ENCODE measurements around the gene SLC5A12.
"Not testable (repeated sequence)": the region's sequence is repeated elsewhere in the genome, so short reads cannot be mapped to it uniquely, and the experiment has no call there.

The SLC5A12 gene

DNA sequence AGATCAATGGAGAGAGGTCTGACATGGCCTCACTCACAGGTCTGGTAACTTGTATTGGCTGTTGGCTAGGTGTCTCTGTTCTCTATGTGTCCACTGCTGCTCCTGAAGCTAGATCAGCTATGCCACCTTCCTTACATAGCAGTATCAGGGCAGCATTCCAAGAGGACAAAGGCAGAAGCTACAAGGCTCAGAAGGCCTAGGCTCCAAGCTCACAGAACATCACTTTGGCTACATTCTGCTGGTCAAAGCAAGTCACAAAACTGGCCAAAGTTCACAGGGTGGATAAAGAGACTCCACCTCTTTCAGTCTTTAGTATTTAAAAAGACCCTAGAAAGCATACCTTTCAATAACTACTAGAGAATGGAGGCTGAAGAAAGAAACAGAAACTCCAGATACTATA is 4.1 kb downstream of the SLC5A12 start:
- DNase-seq: no peak

DNA sequence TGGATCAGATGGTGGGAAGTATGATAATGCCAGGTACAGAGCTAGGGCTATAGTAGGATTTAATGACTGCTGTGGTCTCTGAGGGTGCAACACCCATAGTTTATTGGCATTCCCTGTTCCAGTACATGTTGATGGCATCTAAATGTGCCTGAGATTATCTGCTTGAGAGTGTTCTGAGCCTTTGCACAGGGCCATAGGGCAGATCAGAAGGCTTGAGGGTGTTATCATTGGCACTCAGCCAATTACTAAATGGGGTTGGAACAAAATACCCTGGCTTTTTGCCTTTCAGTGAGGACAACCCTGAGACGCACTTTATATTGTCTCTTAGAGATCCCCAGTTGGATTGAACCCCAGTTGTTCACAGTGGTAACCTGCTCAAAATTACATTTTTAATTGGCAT is 6.7 kb downstream of the SLC5A12 start:
- no peak for DNase-seq

DNA sequence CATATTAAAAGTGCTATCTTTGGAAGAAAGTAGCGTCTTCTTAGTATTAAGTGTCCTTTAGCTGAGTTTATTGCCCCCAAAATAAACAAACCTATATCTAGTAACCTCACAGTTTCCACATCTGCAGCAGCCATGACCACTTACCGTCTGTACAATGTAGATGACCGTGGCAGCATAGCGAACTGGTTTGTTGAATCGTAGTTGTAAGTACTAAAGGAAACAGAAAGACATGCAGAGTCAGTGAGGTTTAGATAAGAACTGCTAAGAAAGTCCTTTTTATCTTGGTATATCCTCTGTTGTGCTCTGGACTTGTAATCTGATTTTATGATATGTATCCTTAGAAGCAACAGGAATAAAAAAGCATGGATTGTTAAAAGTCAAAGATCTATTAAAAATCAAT is 9.4 kb downstream of the SLC5A12 start:
- DNase-seq: no peak

DNA sequence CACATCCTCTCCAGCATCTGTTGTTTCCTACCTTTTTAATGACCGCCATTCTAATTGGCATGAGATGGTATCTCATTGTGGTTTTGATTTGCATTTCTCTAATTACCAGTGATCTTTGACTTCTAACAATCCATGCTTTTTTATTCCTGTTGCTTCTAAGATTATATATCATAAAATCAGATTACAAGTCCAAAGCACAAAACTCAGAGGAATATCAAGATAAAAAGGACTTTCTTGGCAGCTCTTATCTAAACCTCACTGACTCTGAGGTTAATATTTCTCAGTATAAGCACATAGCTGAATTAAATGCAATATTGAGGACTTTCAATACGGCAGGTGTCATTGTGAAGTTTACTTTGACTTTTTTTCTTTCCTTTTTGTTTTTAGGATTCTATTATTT is 11.4 kb downstream of the SLC5A12 start:
- no peak for DNase-seq

DNA sequence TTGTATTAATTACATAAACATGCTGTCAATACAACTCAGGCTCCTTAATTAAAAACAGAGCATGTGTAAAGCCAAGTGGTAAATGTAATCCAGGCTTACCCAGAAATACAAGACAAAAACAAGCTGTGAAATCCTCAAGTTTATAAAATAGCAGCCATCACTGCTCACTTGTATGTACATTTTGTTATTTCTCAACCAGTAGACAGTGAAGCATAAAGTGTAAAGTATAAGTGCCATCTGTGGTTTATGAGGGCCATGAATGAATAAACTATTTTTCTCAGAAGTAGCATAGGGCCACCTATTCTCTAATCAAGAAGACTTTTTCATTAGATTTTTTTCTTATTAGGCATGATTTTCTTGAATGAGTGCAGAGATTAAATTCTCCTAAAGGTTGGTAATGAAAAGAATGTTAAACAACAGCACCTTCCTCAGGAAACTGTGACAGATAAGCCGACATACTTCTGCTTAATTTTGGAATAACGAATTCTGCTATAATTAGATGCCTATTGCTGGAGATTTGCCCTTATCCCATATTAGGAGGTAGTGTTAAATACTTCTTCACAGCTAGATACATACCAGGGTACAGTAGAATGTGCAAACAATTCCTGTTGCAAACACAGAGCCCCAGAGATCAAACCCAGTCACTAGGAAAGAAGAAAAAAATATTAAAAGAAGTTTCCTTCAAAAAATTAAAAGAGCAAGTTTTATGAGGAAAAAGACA is 13.0 kb downstream of the SLC5A12 start:
- DNase-seq: no peak

DNA sequence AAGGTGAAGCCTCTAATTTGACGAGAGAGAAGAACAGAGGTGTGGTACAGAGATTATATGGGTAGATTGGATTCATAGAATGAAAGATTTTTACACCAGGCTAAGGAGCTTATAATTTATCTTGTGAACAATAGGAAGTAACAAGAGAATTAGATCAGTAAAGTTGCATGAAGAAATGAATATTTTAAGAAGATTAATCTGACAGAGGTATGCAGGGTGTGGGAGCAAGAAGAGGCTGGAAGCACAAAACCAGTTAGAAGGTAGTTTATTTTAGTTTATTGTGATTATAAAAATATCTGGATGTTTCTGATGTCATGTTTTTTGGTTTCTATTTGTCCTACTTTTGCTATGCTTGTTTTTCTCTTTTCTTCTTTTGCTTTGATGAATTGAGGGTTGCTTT is 15.7 kb downstream of the SLC5A12 start:
- no peak for DNase-seq

DNA sequence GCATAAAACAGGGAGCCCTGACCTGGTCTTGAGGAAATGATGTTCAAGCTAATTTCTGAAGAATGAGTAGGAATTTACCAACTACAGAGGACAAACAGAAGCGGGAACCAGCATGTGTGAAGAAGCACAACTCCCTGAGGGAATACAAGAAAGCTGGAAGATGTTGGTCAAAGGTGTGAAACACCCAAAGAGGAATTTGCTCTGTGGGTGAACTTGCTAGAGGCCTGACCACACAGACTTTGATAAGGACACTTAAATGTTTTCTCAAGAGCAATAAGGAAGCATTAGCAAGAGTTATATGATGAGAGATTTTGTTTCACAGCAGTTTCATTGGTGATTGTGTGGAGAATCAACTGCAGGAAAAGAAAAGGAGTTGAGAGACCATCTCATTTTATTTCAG is 17.6 kb downstream of the SLC5A12 start:
- DNase-seq: no peak

DNA sequence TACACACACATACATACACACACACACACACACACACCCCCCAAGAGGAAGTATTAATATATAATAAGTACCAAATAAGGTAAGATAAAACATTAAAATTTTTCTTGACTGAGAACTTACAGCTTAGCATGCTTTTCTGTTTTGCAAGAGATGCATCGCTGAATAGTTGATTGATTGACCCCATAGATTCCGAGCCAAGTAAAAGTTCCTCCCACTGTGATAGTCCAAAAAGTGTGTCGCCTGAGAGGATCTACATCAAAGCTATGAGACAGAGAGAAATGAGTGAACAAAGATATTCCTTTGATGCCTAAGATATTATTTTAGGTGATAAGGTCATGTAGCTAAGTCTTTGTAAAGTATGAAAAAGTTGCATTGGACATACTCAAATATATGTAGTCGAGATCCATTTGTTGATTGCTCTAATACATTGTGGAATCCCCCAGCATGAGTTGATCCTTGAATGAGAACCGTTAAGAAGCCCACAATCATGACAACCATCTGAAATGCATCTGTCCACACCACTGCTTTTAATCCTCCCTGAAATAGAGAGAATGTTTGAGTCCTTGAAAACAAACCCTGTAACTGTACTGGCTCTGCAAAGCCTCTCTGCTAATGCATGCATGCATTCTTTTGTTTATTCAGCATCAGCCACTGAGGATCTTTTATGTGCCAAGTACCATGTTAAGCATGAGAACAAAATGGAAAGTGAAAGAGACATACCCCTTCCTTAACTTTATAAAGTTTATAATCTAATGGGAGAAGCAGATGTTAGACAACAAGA is 18.3 kb downstream of the SLC5A12 start:
- no peak for DNase-seq

DNA sequence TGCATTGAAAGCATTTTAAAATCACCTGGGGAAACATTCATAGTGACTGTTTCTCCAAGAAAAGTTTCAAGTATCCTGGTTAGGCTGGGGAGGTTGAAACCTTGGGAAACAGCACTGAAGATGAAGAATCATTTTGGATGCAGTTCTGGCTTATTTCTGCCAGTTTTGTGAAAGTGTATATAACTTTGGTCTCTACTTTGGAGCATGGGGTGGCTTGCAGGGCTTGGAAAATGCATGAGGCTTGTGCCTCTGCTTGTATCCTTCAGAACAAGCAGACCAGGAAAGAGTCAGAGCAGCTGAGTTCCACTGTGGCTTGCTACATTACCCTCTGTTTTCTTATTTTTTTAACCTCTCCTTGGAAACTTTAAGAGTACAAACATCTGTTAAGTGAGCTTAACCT is 19.5 kb downstream of the SLC5A12 start:
- no peak for DNase-seq

DNA sequence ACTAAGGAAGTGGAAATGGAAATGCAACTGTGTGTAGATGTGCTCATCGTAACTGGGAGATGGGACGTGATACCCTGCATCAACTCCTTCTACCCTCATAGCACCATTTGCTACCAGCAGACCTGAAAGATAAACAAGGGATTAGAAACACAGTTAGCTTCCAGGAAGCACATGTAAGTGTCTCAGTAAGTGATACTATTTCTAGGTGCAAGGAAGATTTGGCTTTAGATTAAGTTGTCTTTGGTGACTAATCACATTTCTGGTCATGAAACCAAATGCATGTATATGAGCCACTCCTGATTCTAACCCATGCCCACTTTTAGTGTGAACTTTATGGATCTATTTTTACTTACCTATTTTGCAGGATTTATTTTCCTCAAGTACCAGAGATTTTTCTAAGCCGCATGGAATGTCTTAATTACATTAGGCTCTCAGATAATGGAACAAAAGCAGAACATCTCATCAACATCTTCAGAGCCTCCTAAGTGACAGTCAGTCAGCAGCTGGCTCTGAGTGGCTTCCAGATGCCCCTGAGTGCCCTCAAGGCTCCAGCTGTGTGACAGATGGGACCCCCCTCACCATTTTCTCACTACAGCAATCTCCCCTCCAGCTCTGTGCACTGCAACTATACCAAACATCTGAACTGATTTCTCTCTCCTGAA is 21.2 kb downstream of the SLC5A12 start:
- no peak for DNase-seq

DNA sequence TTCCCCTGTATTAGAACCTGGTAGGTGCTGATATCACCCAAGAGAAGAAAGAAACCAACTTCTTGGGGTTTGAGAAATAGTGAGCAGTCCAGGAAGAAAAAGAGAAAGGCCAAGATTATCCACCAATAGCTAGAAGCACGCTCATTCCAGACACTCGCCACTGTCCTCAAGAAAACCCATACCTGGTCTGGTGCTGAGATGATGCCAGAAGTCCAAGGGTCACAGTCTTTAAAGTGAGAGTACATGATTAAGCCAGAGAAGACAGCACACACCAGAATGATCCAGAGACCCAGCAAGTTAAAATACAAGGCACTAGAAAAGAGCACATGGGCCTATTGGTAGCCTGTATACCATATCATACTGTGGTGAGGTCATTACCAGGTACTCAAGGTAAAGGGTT is 23.6 kb downstream of the SLC5A12 start:
- no peak for DNase-seq

DNA sequence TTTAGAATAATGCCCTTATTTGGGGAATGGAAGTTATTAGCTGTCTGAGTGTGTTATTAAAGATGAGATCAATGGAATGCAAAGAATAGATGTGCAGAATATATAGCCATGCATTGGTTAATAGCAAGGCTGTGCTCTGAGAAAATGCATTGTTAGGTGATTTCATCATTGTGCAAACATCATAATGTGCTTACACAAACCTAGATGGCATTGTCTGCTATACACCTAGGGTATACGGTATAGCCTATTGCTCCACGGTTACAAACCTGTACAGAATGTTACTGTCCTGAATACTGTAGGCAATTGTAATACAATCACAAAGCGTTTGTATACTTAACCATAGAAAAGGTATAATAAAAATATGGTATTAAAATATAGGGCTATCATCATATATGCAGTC is 25.5 kb downstream of the SLC5A12 start:
- no peak for DNase-seq

DNA sequence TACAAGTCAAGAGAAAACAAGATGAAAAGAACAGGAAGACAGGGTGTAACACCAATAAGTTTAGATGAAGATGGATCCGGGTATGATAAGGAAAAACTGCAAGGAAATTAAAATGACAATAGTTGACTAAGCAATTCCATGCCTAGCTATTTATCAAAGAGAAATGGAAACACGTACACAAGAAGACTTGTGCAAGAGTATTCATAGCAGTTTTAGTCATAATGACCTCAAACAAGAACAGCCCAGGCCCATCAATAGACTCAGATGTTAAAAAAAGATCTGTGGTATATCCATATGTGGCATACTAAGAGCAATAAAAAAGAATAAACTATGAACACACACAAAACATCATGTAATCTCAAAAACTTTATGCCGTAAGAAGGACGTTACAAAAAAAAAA is 33.2 kb downstream of the SLC5A12 start:
- DNase-seq: no peak

DNA sequence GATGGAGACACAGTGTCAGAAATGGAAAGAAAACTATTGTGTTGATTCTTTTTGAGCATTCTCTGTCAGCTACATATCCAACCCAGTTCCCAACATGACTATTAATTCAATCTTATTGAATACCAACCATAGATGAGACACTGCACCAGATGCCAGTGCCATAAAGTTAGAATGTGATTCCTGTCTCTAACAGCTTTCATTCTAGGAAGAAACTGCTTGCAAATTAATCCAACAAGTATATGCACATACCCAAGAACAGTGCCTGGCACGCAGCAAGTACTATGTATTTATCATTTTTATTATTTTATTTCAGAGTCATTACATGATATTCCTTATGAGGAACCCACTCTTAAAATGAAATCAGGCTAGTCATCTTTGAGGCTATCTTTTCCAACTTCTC is 34.5 kb downstream of the SLC5A12 start:
- DNase-seq: no peak

DNA sequence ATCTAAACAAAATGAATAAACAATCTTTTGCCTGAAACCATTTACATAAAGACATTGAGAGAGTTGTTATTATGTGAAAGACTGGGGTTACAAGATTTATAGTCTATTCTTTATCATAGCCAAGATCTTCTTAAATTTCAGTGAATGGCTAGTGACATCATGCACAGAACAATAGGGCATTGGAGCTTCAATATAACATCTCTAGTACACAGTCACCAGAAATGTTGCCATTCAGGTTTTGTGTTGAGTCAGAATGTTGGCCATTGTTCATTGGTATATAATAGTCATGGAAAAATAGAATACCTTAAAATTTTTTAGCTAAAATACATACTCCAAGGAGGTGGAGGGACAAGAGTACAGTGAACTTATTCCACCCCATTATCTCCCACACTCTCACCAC is 44.3 kb downstream of the SLC5A12 start:
- DNase-seq: no peak

DNA sequence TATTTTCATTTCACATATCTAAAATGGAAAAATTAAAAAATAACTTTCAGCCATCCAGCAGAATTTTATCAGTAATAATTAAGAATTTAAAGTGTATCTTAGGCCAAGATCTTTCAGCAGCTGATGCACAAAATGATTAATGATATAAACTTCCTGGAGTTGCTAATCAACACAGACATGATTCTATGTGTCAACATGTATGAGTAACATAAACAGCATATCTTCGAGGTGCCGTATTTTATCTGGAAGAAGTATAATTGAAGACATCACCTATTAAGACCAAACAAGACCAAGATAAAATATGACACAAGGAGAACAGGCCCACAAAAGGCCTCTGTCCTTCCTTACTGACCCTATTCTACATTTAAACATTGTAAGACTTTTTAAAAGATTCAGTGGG is 45.2 kb downstream of the SLC5A12 start:
- no peak for DNase-seq

DNA sequence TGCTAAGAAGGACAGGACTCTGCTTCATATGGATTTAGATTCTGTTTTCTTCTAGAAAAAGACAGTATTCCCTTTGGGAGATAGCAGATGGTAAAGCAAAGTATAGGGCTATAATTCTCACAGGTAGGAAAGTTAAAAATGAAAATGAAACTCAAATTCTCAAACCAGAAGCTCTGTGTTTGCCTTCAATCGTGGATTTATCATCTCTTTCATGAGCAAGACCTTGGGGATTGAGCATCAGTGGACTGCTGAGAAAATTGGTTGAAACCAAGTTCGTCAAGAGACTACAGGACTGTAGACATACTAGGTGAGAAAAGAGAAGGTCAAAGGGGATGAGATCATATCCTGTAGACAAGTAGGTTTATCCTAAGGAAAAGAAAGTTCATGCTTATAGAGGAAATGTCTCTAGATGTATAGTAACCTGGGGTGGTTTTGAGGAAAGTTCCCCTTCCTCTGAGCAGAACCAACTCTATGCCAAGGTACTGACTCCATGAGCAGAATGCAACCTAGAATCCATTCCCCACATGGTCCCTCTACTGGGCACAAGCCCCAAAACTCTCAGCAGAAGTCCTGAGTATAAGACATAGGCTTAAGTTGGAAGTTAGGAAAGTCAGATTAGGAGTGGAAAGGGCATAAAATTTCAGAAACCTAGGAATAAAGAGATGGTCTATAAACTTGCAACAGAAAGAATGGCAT is 46.5 kb downstream of the SLC5A12 start:
- no peak for DNase-seq

DNA sequence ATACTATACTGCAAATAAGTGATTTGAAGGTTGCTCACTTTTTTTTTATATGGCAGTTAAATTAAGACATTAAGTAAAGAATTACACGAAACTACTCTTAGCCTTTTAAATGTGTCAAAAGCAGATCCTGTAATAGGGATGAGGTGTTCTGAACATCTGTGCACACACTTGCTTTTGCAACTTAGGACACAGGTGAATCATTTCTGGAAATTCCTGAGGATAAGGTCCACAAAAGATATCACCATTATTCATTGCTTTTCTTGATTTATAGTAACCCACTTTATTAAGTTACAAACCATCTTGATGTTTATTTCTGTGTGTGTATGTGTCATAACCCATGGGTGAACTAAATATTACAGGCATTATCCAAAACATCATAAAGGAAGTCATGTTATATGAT is 55.9 kb downstream of the SLC5A12 start:
- DNase-seq: no peak

DNA sequence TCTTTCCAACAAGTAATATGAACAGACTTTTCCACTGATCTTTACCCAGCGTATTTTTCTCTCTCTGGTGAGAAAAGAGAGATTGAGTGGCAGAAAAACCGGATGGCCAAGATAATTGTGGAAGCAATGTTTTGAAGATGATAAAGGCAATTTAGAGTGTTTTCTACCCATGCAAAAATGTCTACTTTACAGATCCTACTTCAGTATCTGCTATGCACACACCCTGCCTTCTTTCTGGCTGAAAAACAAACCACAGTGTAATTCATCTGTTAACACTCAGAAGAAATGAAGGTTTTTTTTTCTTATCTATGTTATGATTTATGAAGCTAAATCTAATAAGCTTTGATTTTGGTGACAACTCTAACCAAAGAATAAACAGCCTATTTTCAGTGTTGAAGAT is 56.8 kb downstream of the SLC5A12 start:
- no peak for DNase-seq

DNA sequence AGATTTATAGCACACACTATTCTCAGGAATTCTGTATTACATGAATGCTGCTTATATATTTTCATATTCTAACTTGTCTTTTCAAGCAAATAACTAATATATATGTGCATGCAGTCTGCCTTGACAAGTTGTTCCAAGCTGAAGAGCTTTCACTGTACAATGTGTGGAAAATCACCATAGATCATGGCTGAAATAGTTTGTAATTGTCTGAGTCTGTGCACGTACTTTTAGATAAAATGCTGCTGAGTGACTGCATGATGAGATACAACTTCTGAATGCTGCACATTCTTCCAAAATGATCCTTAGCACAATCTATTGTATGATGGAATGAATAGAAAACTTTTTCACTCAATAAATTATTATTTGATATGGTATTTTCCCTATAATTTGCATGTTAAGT is 58.9 kb downstream of the SLC5A12 start:
- DNase-seq: no peak

DNA sequence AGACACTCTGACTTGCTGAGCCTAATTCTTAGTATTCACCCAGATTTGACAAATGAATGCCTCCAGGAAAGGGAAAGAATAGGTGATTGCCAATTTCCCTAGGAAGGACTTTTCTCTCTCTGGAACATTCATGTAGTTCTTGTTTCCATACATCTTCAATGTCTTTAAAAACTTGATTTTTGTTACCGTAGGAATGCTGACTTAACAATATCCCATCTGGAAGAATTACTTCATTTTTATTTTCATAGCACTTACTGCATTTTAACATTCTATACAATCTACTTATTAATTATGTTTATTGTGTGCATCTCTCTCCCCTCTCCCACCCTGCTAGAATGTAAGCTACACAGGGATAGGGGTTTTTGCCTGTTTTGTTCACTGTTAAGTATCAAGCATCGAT is 66.6 kb downstream of the SLC5A12 start:
- no peak for DNase-seq

DNA sequence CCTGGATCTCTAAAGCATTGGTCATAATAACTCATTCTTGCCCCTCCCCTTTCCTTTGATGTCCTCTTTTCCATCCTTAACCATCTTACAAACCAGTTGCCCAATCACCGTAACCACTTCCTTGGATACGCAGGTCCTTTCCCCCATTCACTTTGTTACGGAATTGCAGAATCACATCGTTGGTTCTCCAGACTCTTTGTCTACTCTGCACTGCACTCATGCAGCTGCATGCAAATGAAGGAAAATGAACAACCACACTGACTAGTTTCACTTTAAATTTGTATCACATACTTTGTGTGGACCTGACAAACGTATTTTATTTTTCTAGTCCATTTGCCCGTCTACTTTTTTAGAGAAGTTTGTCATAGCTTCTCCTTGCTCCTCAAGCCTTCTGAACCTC is 69.9 kb downstream of the SLC5A12 start:
- DNase-seq: no peak

DNA sequence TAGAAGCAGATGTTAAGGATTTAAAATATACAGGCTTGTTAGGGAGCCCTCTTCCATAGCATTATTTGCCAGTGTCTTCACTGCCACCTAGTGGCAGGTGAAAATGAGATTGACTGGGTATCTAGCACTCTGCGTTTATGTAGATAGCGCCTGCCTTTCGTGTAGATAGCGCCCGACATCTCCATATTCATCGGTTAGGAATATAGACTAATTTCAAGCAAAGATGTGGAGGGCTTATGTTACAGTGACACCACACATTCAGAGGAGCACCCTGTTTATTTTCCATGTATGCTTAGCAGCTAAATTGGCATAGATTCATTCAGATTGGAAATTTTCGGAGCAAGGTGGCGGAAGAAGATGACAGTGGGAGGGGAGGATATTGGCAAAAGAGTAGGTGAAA is 72.0 kb downstream of the SLC5A12 start:
- no peak for DNase-seq

DNA sequence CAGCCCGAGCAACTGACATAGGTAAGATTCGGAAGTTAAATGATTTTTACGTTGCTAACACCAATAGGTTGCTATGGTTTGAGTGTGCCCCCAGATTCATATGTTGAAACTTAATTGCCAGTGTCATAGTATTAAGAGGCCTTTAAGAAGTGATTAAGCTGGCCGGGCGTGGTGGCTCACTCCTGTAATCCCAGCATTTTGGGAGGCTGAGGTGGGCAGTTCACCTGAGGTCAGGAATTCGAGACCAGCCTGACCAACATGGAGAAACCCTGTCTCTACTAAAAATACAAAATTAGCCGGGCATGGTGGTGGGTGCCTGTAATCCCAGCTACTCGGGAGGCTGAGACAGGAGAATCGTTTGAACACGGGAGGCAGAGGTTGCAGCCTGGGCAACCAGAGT is 78.5 kb downstream of the SLC5A12 start:
- DNase-seq: not testable (repeated sequence)

All from GF-D8 (cell line).